GM10847 (cell line): ENCODE data around the gene FBH1.

ENCODE experiments used
- POLR2A ChIP-seq: IDR thresholded peaks from 2 replicates; pipeline ENCODE4 v1.6.1; 2011; ENCODE audit not compliant: insufficient read length; ENCODE audit errors: extremely low read depth

FBH1 gene

DNA sequence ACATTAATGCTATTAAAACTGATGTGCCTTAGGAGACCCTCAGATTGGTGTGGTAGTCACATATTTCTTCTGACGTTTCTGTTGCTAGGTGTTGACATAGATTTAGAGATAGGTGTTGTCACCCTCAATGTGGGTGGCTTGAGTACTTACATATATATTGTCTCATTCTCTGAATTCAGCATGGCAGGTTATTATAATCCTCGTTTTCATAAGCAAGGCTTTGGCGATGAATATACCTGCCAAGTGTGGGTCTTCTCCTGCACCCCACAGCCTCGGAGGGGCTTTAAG lies 7.0 kb downstream of the FBH1 start:
- TF ChIP-seq POLR2A: no peak

DNA sequence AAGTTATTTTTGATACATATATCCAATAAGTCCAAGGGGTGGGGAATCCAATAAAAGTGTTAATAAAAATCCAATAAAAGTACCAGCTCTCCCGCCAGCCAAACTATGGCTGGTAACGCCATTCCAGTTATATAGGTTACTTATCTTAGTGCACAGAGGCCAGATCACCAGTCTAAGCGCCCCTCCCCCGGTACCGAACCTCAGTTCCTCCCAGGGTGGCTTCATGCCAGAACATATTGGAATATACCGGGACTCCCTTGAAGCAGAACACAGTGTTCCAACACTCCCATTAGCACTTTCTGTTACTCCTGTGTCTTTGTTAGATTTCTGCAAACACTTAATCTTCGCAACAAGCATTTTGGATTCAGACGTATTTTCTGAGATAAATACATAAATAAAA lies 7.5 kb downstream of the FBH1 start:
- TF ChIP-seq POLR2A: no peak

DNA sequence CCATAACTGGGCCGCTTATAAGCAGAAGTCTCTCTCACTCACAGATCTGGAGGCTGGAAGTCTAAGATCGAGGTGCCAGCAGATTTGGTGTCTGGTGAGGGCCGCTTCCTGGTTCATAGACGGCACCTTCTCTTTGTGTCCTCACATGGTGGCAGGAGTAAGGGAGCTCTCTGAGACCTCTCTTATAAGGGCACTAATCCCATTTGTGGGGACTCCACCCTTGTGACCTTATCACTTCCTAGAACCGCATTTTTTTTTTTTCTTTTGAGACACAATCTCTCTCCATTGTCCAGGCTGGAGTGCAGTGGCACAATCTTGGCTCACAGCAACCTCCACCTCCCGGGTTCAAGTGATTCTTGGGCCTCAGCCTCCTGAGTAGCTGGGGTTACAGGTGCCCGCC lies 8.1 kb downstream of the FBH1 start:
- no peak for TF ChIP-seq POLR2A

DNA sequence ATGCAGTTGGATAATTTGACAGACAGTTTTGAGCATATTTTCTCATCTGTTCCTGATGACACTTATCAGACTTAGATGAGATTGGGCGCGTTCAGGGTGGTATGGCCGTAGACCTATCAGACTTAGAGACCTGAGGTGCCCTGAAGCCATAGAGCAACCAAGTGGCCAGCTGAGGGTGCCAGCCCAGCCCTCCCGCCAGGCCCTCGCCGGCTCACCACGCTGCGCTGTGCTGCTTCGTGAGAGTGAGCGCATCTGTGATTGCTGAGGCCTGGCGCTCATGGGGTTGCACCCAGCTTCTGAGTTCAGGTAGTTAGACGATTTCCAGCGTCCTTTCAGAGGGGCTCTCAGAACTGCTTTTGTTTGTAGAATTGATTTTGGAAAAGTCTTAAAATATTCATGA lies 10.2 kb downstream of the FBH1 start:
- no peak for TF ChIP-seq POLR2A

DNA sequence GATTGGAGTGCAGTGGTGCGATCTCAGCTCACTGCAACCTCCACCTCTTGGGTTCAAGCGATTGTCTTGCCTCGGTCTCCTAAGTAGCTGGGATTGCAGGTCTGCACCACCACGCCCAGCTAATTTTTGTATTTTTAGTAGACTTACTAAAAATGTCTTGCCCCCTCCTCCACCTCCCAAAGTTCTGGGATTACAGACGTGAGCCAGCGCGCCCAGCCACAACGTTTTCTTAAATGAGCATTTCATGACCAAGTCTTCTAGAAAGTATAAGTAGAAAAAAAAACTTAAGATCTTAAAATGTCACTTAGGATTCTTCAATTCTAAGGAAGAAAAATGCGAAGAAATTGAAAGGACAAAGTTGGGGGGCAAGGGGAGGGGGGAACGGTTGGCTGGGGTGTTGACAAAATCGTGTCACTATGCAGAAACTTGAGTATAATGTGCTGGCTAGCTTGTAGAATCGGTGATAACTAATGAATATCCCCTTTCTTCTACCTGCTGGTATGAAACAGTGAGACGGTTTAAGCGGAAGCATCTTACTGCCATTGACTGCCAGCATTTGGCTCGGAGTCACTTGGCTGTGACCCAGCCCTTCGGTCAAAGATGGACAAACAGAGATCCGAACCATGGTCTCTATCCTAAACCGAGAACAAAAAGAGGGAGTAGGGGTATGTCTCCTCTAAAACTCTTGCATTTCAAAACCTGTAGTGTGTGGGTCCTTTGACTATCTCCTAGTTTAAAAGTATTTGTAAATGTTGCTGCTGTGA lies 12.7 kb downstream of the FBH1 start:
- no peak for TF ChIP-seq POLR2A

DNA sequence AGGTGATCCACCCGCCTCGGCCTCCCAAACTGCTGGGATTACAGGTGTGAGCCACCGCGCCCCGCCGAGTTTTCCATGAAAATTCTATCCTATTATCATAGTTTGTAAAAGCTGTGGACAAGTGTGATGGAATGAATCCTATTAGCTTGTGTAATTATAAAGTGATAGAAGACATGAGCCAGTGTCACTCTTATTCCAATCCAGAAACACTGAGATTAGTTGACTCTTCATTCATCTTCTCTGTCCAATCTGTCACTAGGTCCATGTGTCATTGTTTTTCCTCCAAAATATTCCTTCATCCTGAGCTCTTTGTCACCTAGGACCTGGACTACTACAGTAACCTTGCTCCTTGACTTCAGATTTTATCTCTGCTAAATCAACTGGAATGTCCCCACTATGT lies 13.5 kb downstream of the FBH1 start:
- TF ChIP-seq POLR2A: no peak

DNA sequence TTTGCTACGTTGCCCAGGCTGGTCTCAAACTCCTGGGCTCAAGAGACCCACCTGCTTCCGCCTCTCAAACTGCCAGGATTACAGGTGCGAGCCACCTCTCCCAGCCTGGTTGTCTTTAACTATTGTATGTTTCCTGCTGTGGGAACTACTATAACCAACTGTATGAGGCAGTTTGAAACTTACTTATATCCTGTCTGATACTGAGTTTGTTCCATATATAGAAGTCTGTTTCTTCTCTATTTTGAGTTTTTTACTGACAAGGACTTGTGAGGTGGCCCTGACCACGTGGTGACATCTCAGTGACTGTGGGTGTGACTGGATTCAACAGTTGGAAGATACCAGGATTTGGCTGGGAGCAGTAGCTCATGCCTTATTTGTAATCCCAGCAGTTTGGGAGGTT lies 14.2 kb downstream of the FBH1 start:
- TF ChIP-seq POLR2A: no peak

DNA sequence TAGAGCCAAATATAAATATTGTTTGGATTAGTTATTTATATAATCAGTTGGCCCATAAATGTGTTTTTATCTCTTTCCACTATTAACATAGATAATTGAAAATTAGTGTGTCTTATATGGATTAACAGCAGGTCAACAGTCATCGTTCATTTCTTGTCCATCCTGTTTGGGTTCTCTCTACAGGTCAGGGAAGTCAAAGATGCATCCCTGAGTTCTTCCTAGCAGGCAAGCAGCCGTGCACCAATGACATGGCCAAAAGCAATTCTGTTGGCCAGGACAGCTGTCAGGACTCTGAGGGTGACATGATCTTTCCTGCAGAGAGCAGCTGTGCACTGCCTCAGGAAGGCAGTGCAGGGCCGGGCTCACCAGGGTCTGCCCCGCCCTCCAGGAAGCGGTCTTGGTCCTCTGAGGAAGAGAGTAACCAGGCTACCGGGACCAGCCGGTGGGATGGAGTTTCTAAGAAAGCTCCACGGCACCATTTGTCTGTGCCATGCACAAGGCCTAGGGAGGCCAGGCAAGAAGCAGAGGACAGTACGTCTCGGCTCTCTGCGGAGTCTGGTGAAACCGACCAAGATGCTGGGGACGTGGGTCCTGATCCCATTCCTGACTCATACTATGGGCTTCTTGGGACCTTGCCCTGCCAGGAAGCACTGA lies 15.9 kb downstream of the FBH1 start:
- TF ChIP-seq POLR2A: no peak

DNA sequence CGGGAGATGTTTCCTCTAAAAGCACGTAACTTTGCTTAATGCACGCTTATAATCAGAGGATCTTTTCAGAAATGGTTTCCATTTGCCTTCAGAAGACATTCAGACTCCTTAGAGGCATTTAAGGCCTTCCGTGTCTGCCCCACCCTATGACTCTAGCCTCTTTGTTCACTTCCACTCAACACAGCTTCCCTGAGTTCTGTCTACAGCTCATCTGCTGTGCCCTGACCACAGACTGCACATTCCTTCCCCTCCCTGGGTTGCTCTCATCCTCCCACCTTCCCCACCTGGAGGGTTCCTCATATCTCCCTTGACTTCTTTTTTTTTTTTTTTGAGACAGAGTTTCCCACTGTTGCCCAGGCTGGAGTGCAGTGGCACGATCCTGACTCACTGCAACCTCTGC lies 16.6 kb downstream of the FBH1 start:
- TF ChIP-seq POLR2A: no peak

DNA sequence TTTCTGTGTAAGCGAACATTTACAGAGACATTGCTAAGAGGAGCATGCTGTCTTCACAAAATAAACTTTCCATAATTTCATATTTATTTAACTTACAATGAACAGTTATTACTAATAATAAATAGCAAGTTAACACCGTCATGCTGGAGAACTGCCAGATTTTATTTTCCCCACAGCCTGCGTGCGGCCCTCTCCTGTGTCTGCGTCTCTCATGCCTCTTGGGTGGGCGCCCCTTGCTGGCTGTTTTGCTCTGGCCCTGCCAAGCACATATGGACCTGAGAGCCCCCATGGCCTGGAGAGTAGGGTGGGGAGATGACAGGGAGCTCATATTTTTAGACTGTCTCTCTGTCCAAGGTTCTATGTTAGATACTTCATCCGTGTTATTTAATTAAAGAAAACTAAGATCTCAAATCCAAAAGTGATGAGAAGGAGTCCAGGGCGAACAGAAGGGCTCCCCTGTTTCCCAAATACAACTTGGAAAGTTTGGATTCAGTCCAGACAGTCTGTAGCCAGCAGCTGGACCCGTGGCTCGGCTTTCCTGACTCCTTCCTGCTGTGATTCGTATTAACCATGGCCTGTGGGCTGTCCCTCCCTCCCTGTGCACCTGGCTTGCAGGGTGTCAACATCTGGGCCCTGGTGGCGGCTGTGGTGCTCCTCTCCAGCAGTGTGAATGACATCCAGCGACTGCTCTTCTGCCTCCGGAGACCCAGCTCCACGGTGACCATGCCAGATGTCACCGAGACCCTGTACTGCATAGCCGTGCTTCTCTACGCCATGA lies 20.5 kb downstream of the FBH1 start:
- no peak for TF ChIP-seq POLR2A

DNA sequence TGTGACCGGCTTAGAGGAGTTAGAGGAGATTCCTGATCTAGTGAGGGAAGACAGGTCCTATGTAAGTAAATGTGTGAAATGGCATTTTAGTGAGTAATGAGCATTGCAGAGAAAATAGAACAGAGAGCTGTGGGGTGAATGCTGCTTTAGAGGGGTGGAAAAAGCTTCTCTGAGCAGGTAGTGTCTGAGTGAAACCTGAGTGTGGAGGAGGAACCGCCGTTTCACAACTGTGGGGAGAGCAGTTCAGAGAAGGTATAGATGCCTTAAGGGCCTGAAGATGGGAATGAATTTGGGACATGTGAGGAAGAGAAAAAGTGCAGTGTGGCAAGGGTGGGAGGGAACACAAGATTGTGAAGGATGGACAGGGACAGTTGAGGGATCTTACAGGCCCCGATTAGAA lies 21.6 kb downstream of the FBH1 start:
- TF ChIP-seq POLR2A: no peak

DNA sequence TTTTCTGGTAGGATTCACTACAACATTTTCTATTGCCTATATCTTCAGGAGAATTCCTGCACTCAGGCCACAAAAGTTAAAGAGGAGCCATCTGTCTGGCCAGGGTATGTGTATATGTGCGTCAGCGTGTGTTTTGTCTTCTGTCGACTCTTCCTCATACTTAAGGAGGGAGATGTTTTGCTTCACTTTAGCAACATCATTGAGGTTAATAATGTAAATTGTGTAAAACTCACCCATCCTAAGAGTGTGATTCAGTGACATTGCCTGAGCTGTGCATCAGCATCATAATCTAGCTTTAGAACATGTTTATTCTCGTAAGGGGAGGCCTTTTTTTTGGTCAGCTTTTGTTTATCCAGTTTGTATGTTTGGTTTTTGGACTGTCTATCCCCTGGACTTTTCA lies 23.7 kb downstream of the FBH1 start:
- TF ChIP-seq POLR2A: no peak

DNA sequence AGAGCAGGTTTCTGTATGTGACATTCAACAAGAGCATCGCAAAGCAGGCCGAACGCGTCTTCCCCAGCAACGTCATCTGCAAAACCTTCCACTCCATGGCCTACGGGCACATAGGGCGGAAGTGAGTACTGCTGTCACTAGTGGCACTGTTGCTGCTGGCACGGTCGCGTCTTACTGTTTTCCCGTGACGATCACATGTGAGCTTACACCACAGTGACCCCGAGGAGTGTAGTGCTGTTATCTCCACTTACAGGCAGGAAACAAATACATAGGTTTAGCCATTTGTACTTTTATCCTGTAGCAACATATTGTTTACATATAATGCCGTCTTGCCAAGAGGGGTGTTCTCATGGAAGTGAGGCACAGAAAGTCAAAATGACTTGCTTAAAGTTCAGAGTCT lies 25.4 kb downstream of the FBH1 start:
- TF ChIP-seq POLR2A: no peak

DNA sequence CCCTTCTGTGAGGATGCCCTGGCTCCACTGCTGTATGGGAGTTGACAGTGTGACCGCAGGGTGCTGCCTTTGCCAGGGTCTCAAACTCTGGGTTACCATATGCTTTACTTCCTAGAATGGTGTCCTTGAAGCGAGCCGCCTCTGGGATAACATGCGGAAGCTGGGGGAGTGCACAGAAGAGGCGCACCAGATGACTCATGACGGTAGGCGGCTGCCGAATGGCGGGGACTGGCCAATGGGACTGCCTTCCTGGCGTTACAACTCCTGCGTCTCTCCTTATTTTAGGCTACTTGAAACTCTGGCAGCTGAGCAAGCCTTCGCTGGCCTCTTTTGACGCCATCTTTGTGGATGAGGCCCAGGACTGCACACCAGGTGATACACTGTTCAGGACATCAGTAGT lies 27.3 kb downstream of the FBH1 start:
- TF ChIP-seq POLR2A: no peak

DNA sequence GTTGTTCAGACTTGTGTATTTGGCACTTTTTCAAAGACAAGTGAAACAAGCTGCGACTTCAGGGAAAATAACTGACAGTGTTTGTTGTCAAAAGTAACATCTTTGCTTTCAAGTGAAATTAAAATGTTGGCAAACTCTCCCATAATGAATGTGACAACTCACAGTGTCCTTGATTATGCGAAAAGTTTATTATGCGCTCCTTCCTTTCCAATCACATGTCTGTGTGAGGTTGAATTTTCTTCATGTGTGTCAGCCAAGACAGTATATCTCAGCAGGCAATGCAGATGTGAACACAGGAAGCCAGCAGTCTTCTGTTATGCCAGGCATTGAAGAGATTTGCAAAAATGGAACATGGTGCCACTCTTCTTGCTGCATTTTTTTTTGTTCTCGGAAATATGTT lies 28.7 kb downstream of the FBH1 start:
- TF ChIP-seq POLR2A: no peak

DNA sequence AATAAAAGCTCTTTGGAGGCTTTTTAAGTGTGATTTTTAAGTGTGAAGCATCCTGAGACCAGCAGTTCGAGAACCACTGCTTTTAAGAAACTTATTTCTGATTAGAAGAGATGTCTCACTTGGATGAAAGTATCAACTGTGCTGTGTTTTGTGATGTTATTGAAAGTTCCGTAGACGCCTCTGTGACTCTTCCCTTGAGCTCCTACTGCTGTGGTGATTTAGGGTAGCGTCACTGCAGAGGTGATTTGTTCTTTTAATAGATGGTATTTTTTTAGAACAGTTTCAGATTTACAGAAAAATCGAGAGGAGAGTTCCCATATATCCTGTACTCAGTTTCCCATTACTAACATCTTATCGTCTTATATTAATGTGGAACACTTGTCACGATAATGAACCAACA lies 29.5 kb downstream of the FBH1 start:
- TF ChIP-seq POLR2A: no peak
